Gastrocnemius medialis (tissue), 4 donors: Measurements from ENCODE around the gene RP9.

Experiments
- CTCF ChIP-seq, 5 experiments: fragments of 450-650 bp in 3 of 5; fragments of 200-600 bp in 2 of 5; sonication (generic) in 2 of 5; IDR thresholded peaks in 4 of 5; conservative IDR thresholded peaks in 1 of 5; 1 replicate in 4 of 5; 2 replicates in 1 of 5; pipeline ENCODE4 v1.5.1; 2016 to 2019; ENCODE audit warnings: antibody characterized with exemption in 5 of 5, mild to moderate bottlenecking in 3 of 5, moderate library complexity in 3 of 5
- POLR2A ChIP-seq, 2 donors: fragments of 450-650 bp; IDR thresholded peaks; one replicate each; pipeline ENCODE4 v1.6.1; 2017; ENCODE audit warnings: antibody characterized with exemption in 2 of 2, mild to moderate bottlenecking in 2 of 2, moderate library complexity in 2 of 2

- TF ChIP-seq CTCF (IDR thresholded peaks at IDR 0.05 in 4 of 5, conservative IDR thresholded peaks at IDR 0.05 in 1 of 5) (no peak), POLR2A (IDR thresholded peaks at IDR 0.05) (no peak)
These were observed 5.8 kb upstream of the RP9 start for GRCh38 chr7:33114976-33115375.
